Measurements from ENCODE around the gene CHMP6.

DNA sequence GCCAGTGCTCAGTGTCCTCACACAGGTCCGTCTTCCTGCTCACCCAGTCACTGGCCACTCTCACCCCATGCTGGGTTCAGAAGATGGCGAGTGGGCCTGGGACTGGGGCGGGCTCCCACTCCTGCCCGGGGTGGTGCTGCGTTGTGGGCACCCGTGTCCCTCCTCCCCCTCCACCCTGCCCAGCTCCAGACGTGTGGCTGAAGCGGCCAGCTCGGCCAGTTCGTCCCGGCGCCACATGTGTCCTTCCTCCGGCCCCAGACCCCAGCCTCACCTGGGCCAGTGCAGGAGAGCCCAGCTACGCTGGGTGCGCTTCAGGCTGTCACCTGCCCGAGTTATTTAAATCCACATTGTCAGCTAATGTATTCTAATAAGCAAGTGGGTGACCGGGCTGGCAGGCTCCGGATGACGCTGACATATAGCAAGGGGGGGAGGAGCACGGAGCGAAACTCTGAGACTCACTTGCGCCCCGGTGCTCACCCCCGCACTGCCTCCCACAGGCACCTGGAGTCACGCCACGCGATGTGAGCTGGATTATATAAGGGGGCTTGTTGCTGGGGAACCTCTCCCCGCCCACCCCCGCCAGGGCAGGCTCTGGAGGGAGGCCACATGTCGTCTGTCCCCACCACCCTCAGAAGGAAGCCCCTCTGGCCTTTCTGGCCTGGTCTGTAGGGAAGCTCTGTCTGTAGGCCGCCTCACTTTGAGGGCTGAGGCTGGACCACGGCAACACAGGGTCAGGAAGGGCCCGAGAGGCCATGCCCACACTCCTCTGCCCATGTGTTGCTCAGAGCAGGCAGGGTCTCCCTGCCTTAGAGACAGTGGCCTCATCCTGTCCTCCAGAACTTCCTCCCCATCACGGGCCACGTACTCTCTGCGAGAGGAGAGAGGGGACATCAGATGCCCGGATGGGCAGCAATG, 36.2 kb downstream of the CHMP6 start:
- TF ChIP-seq CTCF (conservative IDR thresholded peaks at IDR 0.05) (no peak), EZH2 (IDR thresholded peaks at IDR 0.05; ENCODE audit: low read depth) (no peak)

All from PC-9 (cell line).